ENCODE data around the gene PCDHGA4.

Gene PCDHGA4

DNA sequence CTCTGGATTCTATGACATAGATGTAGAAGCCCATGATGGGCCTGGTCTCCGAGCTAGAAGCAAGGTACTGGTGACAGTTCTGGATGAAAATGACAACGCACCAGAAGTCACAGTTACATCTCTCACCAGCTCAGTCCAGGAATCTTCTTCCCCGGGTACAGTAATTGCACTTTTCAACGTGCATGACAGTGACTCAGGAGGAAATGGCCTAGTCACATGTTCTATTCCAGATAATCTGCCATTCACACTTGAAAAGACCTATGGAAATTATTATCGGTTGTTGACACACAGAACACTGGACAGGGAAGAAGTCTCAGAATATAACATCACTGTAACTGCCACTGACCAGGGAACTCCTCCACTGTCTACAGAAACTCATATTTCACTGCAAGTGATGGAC is 1.3 kb downstream of the PCDHGA4 start:
- no peak overlapping the region for H3K4me3 ChIP-seq (ENCODE audit: low read depth, low read length)
- H3K27me3 ChIP-seq (ENCODE audit: control insufficient read depth, insufficient read depth, low read length) = no peaks in the 10 kb centered on the region
- H3K36me3 ChIP-seq (ENCODE audit: control insufficient read depth, insufficient read depth, low read length) = no peaks in the 10 kb centered on the region
- H3K9ac ChIP-seq (ENCODE audit: low read depth, low read length) = no peak overlapping the region
- peaks cover 3% of the 10 kb centered on the region for H3K9me3 ChIP-seq (ENCODE audit: control insufficient read depth, insufficient read depth, low read length)
- H3K4me1 ChIP-seq (ENCODE audit: control insufficient read depth, insufficient read depth, low read length) = no peaks in the 10 kb centered on the region

DNA sequence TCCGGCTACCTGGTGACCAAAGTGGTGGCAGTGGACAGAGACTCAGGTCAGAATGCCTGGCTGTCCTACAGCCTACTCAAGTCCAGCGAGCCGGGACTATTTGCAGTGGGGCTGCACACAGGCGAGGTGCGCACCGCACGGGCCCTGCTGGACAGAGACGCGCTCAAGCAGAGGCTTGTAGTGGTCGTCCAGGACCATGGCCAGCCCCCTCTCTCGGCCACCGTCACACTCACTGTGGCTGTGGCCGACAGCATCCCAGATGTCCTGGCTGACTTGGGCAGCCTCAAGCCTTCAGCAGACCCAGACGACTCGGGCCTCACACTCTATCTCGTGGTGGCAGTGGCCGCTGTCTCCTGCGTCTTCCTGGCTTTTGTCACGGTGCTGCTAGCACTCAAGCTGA is 2.1 kb downstream of the PCDHGA4 start:
- H3K4me3 ChIP-seq (ENCODE audit: low read depth, low read length) = no peak overlapping the region
- no peaks in the 10 kb centered on the region for H3K36me3 ChIP-seq (ENCODE audit: control insufficient read depth, insufficient read depth, low read length)
- H3K27me3 ChIP-seq (ENCODE audit: control insufficient read depth, insufficient read depth, low read length) = no peaks in the 10 kb centered on the region
- H3K9ac ChIP-seq (ENCODE audit: low read depth, low read length) = no peak overlapping the region
- H3K9me3 ChIP-seq (ENCODE audit: control insufficient read depth, insufficient read depth, low read length) = peaks cover 3% of the 10 kb centered on the region
- H3K4me1 ChIP-seq (ENCODE audit: control insufficient read depth, insufficient read depth, low read length) = no peaks in the 10 kb centered on the region

DNA sequence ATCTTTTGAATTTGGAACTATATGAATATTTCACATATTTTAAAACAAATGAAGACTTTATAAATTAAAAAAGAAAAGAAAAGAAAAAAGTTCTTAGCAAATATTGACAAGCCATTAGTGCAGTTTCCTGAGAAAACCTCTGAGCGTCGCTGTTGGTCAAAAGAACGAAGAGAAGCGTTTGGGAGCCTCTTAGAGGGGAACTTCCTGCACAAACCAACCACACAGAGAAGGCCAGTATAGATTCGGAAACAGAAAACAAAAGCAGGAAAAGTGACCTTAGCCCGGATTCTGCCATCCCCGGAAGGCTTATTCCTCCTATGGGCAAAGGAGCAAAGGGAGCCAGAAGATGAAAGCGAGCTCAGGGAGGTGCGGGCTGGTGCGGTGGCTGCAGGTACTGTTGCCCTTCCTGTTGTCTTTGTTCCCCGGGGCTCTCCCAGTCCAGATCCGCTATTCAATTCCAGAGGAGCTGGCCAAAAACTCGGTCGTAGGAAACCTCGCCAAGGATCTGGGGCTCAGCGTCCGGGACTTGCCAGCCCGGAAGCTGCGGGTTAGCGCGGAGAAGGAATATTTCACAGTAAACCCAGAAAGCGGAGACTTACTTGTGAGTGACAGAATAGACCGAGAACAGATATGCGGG is 5.1 kb downstream of the PCDHGA4 start, which contains the start of gene PCDHGB2:
Gene PCDHGB2 (plus strand): TSS at position 205 of the 637 bp plus-strand sequence. CDS start 142 bp downstream, at position 347.
- Histone ChIP-seq H3K4me1 (ENCODE audit: control insufficient read depth, insufficient read depth, low read length) (no peaks in the 10 kb centered on the region), H3K9ac (ENCODE audit: low read depth, low read length) (no peak within 1 kb of the TSS), H3K9me3 (ENCODE audit: control insufficient read depth, insufficient read depth, low read length) (peaks cover 7% of the 10 kb centered on the region), H3K4me3 (ENCODE audit: low read depth, low read length) (peak within 1 kb of the TSS; percentile 37), H3K36me3 (ENCODE audit: control insufficient read depth, insufficient read depth, low read length) (no peaks in the 10 kb centered on the region), H3K27me3 (ENCODE audit: control insufficient read depth, insufficient read depth, low read length) (no peaks in the 10 kb centered on the region)

DNA sequence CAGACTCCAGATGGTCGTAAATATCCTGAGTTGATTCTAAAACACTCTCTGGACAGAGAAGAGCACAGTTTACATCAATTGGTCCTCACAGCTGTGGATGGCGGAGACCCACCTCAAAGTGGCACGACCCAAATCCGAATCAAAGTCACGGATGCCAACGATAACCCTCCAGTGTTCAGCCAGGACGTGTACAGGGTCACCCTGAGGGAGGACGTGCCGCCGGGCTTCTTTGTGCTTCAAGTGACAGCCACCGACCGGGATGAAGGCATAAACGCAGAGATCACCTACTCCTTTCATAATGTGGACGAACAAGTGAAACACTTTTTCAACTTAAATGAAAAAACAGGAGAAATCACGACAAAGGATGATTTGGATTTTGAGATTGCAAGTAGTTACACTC is 5.9 kb downstream of the PCDHGA4 start:
- no peaks in the 10 kb centered on the region for H3K27me3 ChIP-seq (ENCODE audit: control insufficient read depth, insufficient read depth, low read length)
- no peak overlapping the region for H3K4me3 ChIP-seq (ENCODE audit: low read depth, low read length)
- H3K9ac ChIP-seq (ENCODE audit: low read depth, low read length) = no peak overlapping the region
- H3K4me1 ChIP-seq (ENCODE audit: control insufficient read depth, insufficient read depth, low read length) = no peaks in the 10 kb centered on the region
- peaks cover 8% of the 10 kb centered on the region for H3K9me3 ChIP-seq (ENCODE audit: control insufficient read depth, insufficient read depth, low read length)
- no peaks in the 10 kb centered on the region for H3K36me3 ChIP-seq (ENCODE audit: control insufficient read depth, insufficient read depth, low read length)

DNA sequence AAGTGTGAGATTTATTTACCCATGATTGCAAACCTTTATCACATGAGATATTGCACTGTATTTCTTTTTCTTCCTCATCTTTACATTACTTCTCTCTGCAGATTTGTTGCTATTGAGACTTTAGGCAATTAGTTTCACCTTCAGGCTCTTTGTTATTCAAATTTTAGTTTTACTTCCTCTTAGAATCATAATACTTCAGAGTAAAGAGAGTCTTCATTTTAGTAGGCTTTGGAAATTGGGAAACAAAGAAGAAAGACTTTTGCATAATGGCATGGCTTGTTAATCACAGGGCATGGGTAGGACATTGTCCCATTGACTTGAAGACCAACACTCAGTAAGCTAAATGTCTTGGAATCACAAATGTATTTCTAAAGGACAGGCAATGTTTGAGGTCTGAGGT is 7.9 kb downstream of the PCDHGA4 start:
- no peaks in the 10 kb centered on the region for H3K27me3 ChIP-seq (ENCODE audit: control insufficient read depth, insufficient read depth, low read length)
- H3K4me3 ChIP-seq (ENCODE audit: low read depth, low read length) = no peak overlapping the region
- no peak overlapping the region for H3K9ac ChIP-seq (ENCODE audit: low read depth, low read length)
- no peaks in the 10 kb centered on the region for H3K4me1 ChIP-seq (ENCODE audit: control insufficient read depth, insufficient read depth, low read length)
- peaks cover 10% of the 10 kb centered on the region for H3K9me3 ChIP-seq (ENCODE audit: control insufficient read depth, insufficient read depth, low read length)
- no peaks in the 10 kb centered on the region for H3K36me3 ChIP-seq (ENCODE audit: control insufficient read depth, insufficient read depth, low read length)

DNA sequence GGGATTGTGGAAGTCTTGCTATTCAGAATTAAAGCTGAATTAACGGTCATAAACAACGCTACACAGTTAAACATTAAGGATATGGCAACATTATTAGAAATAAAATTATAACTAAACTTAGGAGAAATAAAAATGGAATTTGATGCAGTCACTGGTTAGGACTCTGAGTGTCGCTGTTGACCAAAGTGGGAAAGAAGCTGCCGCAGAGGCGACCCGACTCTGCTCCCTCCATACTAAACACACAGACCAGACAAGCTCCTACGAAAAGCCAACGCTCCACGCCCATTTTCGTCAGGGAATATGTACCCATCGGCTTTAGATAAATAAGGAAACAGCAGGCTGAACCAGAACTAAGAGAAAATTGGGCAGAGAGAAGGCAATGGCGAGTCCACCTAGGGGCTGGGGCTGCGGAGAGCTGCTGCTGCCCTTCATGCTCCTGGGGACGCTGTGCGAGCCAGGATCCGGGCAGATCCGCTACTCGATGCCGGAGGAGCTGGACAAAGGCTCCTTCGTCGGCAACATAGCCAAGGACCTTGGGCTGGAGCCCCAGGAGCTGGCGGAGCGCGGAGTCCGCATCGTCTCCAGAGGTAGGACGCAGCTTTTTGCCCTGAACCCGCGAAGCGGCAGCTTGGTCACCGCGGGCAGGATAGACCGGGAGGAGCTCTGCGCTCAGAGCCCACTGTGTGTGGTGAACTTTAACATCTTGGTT is 9.3 kb downstream of the PCDHGA4 start, which contains the start of gene PCDHGA5:
Gene PCDHGA5 (plus strand): TSS at position 211 of the 709 bp plus-strand sequence. CDS start 169 bp downstream, at position 380.
- no peak within 1 kb of the TSS for H3K4me3 ChIP-seq (ENCODE audit: low read depth, low read length)
- H3K27me3 ChIP-seq (ENCODE audit: control insufficient read depth, insufficient read depth, low read length) = no peaks in the 10 kb centered on the region
- H3K9me3 ChIP-seq (ENCODE audit: control insufficient read depth, insufficient read depth, low read length) = peaks cover 10% of the 10 kb centered on the region

DNA sequence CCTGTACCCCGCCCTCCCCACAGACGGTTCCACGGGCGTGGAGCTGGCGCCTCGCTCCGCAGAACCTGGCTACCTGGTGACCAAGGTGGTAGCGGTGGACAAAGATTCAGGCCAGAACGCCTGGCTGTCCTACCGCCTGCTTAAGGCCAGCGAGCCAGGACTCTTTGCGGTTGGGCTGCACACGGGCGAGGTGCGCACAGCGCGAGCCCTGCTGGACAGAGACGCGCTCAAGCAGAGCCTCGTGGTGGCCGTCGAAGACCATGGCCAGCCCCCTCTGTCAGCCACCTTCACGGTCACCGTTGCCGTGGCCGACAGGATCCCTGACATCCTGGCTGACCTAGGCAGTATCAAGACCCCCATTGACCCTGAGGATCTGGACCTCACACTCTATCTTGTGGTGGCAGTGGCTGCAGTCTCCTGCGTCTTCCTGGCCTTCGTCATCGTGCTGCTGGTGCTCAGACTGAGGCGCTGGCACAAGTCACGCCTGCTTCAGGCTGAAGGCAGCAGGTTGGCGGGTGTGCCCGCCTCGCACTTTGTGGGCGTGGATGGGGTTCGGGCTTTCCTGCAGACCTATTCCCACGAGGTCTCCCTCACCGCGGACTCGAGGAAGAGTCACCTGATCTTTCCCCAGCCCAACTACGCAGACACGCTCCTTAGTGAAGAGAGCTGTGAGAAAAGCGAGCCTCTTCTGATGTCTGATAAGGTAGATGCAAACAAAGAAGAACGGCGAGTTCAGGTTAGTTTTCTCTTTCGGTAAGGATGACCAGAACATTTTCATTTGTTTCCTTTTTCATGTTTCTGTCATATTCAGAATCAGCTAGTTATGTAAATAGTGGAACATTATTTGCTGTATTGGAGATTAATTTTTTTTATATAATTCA is 11.4 kb downstream of the PCDHGA4 start:
- no peaks in the 10 kb centered on the region for H3K36me3 ChIP-seq (ENCODE audit: control insufficient read depth, insufficient read depth, low read length)
- H3K4me1 ChIP-seq (ENCODE audit: control insufficient read depth, insufficient read depth, low read length) = no peaks in the 10 kb centered on the region
- no peak overlapping the region for H3K9ac ChIP-seq (ENCODE audit: low read depth, low read length)
- H3K27me3 ChIP-seq (ENCODE audit: control insufficient read depth, insufficient read depth, low read length) = no peaks in the 10 kb centered on the region
- H3K9me3 ChIP-seq (ENCODE audit: control insufficient read depth, insufficient read depth, low read length) = peaks cover 10% of the 10 kb centered on the region
- H3K4me3 ChIP-seq (ENCODE audit: low read depth, low read length) = no peak overlapping the region

More for the DNA sequence above, 9.3 kb downstream of the PCDHGA4 start, which contains the start of gene PCDHGA5:
- no peak within 1 kb of the TSS for H3K9ac ChIP-seq (ENCODE audit: low read depth, low read length)
- no peaks in the 10 kb centered on the region for H3K36me3 ChIP-seq (ENCODE audit: control insufficient read depth, insufficient read depth, low read length)
- no peaks in the 10 kb centered on the region for H3K4me1 ChIP-seq (ENCODE audit: control insufficient read depth, insufficient read depth, low read length)

DNA sequence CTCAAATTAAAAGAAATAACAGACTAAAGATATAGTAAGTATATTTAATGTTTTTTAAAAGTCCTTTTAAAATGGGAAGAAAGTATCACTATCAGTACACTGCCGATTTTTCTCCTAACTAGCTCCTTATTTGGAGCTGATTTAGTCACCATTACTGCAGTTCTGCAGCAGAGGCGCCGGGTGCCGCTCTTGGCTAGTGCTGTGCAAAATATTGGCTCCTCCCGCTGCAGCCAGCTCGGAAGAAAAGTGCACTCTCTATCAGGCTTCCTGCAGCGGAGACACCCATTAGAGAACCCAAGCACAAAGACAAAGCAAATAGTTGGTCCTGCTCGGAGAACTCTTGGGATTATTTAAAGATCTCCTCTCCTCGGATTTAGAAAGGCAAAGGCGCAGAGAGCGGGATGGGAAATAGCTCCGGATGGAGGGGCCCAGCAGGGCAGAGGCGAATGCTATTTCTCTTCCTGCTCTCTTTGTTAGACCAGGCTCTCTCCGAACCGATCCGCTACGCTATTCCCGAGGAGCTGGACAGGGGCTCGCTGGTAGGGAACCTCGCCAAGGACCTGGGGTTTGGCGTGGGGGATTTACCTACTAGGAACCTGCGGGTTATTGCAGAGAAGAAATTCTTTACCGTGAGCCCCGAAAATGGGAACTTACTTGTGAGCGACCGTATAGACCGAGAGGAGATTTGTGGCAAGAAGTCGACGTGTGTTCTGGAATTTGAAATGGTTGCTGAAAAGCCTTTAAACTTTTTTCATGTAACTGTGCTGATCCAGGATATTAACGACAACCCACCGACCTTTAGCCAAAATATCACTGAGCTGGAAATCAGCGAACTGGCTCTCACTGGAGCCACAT is 15.4 kb downstream of the PCDHGA4 start, which contains the start of gene PCDHGB3:
Gene PCDHGB3 (plus strand): TSS at position 249 of the 855 bp plus-strand sequence. CDS start 153 bp downstream, at position 402.
- peak within 1 kb of the TSS; percentile 30 for H3K4me3 ChIP-seq (ENCODE audit: low read depth, low read length)
- no peaks in the 10 kb centered on the region for H3K36me3 ChIP-seq (ENCODE audit: control insufficient read depth, insufficient read depth, low read length)
- no peak within 1 kb of the TSS for H3K9ac ChIP-seq (ENCODE audit: low read depth, low read length)
- peaks cover 6% of the 10 kb centered on the region for H3K9me3 ChIP-seq (ENCODE audit: control insufficient read depth, insufficient read depth, low read length)
- H3K27me3 ChIP-seq (ENCODE audit: control insufficient read depth, insufficient read depth, low read length) = no peaks in the 10 kb centered on the region
- H3K4me1 ChIP-seq (ENCODE audit: control insufficient read depth, insufficient read depth, low read length) = no peaks in the 10 kb centered on the region

DNA sequence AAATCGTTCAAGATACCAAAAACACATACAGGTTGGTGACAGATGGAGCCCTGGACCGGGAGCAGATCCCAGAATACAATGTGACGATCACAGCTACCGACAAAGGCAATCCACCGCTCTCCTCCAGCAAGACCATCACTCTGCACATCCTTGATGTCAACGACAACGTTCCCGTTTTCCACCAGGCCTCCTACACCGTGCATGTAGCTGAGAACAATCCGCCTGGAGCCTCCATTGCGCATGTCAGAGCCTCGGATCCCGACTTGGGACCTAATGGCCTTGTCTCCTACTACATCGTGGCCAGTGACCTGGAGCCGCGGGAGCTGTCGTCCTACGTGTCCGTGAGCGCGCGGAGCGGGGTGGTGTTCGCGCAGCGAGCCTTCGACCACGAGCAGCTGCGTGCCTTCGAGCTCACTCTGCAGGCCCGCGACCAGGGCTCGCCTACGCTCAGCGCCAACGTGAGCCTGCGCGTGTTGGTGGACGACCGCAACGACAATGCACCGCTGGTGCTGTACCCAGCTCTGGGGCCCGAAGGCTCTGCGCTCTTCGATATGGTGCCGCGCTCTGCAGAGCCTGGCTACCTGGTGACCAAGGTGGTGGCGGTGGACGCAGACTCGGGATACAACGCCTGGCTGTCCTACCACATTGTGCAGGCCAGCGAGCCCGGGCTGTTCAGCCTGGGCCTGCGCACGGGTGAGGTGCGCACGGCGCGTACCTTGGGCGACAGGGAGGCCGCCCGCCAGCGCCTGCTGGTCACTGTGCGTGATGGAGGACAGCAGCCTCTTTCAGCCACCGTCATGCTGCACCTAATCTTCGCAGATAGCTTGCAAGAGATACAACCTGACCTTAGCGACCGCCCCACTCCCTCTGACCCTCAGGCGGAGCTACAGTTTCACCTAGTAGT is 17.0 kb downstream of the PCDHGA4 start:
- H3K9me3 ChIP-seq (ENCODE audit: control insufficient read depth, insufficient read depth, low read length) = no peaks in the 10 kb centered on the region
- H3K9ac ChIP-seq (ENCODE audit: low read depth, low read length) = no peak overlapping the region
- peaks cover 3% of the 10 kb centered on the region for H3K36me3 ChIP-seq (ENCODE audit: control insufficient read depth, insufficient read depth, low read length)
- H3K4me3 ChIP-seq (ENCODE audit: low read depth, low read length) = no peak overlapping the region
- H3K27me3 ChIP-seq (ENCODE audit: control insufficient read depth, insufficient read depth, low read length) = no peaks in the 10 kb centered on the region
- H3K4me1 ChIP-seq (ENCODE audit: control insufficient read depth, insufficient read depth, low read length) = no peaks in the 10 kb centered on the region

DNA sequence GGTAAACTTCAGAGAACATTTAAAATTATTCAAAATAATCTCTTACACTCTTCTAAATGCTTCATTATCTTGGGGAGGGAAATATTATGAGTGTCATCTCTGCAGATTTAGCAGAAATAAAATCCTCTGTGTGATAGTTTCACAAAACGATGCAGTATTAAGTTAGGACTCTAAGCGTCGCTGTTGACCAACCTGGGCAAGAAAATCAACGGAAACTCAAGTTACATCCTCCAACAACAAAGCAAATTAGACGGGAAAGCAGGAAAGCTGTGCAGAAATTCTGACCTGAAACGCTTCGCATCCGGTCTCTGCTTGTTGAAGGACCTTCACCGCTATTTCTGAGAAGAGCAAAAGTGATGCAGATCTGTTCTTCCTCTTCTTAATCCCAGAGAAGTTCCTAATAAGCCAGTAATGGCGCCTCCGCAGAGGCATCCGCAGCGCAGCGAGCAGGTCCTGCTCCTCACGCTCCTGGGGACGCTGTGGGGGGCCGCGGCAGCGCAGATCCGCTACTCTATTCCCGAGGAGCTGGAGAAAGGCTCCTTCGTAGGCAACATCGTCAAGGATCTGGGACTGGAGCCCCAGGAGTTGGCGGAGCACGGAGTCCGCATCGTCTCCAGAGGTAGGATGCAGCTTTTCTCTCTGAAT is 19.0 kb downstream of the PCDHGA4 start, which contains the start of gene PCDHGA6:
Gene PCDHGA6 (plus strand): TSS at position 219 of the 645 bp plus-strand sequence. CDS start 193 bp downstream, at position 412.
- Histone ChIP-seq H3K4me1 (ENCODE audit: control insufficient read depth, insufficient read depth, low read length) (no peaks in the 10 kb centered on the region), H3K9me3 (ENCODE audit: control insufficient read depth, insufficient read depth, low read length) (no peaks in the 10 kb centered on the region), H3K9ac (ENCODE audit: low read depth, low read length) (no peak within 1 kb of the TSS), H3K36me3 (ENCODE audit: control insufficient read depth, insufficient read depth, low read length) (peaks cover 3% of the 10 kb centered on the region), H3K4me3 (ENCODE audit: low read depth, low read length) (no peak within 1 kb of the TSS), H3K27me3 (ENCODE audit: control insufficient read depth, insufficient read depth, low read length) (no peaks in the 10 kb centered on the region)

Data from iPS-15b (cell line).